ENCODE measurements around the gene IL11. TPM values are rescaled to one million over a fixed set of nuclear protein-coding genes. Genes with fewer than 3 reads are reported as not detected.

The IL11 gene
- total RNA-seq, 1 experiment from 2014 or later = 1.8 TPM

- no peak overlapping the region for H3K4me3 Mint-ChIP-seq
- no peaks in the 10 kb centered on the region for H3K9me3 Mint-ChIP-seq
- DNase-seq (ENCODE audit: low spot score) (no peak), ATAC-seq (no peak)
- POLR2A ChIA-PET = no interaction called here
- CTCF ChIA-PET = interaction anchor here (0.6 to 1.7 kb wide), 3 partner anchors 19 to 72 kb away, joined by 3 to 6 read pairs (median 3); no protein-coding TSS in a partner anchor
- peaks cover 47% of the 10 kb centered on the region for H3K4me1 Mint-ChIP-seq
- H3K27ac Mint-ChIP-seq = peak overlapping the region; percentile 24; the same call in 1 of the 2 replicates
- TF ChIP-seq FOXP1 (CRISPR knock-in tag; IDR thresholded peaks at IDR 0.05; ENCODE audit: borderline replicate concordance) (no peak), SMAD3 (CRISPR knock-in tag; IDR thresholded peaks at IDR 0.05; ENCODE audit: borderline replicate concordance) (no peak), CBFB (CRISPR knock-in tag; IDR thresholded peaks at IDR 0.05; ENCODE audit: low read depth) (no peak), MXD4 (CRISPR knock-in tag; IDR thresholded peaks at IDR 0.05; ENCODE audit: borderline replicate concordance) (no peak), RELA (CRISPR knock-in tag; IDR thresholded peaks at IDR 0.05; ENCODE audit: borderline replicate concordance) (no peak), NFATC4 (CRISPR knock-in tag; IDR thresholded peaks at IDR 0.05) (no peak), PRRX2 (CRISPR knock-in tag; IDR thresholded peaks at IDR 0.05) (no peak), KAT7 (CRISPR knock-in tag; IDR thresholded peaks at IDR 0.05; ENCODE audit: borderline replicate concordance) (no peak), ZNF671 (CRISPR knock-in tag; IDR thresholded peaks at IDR 0.05) (no peak), ZNF121 (CRISPR knock-in tag; IDR thresholded peaks at IDR 0.05) (no peak), NR2C2 (CRISPR knock-in tag; IDR thresholded peaks at IDR 0.05) (no peak), ARID4B (CRISPR knock-in tag; IDR thresholded peaks at IDR 0.05; ENCODE audit: borderline replicate concordance) (no peak), JUN (CRISPR knock-in tag; IDR thresholded peaks at IDR 0.05) (no peak), NR1H2 (CRISPR knock-in tag; IDR thresholded peaks at IDR 0.05) (no peak), TEAD4 (CRISPR knock-in tag; IDR thresholded peaks at IDR 0.05) (no peak), GABPB1 (CRISPR knock-in tag; IDR thresholded peaks at IDR 0.05) (no peak)
- TF ChIP-seq, protein P1, sequence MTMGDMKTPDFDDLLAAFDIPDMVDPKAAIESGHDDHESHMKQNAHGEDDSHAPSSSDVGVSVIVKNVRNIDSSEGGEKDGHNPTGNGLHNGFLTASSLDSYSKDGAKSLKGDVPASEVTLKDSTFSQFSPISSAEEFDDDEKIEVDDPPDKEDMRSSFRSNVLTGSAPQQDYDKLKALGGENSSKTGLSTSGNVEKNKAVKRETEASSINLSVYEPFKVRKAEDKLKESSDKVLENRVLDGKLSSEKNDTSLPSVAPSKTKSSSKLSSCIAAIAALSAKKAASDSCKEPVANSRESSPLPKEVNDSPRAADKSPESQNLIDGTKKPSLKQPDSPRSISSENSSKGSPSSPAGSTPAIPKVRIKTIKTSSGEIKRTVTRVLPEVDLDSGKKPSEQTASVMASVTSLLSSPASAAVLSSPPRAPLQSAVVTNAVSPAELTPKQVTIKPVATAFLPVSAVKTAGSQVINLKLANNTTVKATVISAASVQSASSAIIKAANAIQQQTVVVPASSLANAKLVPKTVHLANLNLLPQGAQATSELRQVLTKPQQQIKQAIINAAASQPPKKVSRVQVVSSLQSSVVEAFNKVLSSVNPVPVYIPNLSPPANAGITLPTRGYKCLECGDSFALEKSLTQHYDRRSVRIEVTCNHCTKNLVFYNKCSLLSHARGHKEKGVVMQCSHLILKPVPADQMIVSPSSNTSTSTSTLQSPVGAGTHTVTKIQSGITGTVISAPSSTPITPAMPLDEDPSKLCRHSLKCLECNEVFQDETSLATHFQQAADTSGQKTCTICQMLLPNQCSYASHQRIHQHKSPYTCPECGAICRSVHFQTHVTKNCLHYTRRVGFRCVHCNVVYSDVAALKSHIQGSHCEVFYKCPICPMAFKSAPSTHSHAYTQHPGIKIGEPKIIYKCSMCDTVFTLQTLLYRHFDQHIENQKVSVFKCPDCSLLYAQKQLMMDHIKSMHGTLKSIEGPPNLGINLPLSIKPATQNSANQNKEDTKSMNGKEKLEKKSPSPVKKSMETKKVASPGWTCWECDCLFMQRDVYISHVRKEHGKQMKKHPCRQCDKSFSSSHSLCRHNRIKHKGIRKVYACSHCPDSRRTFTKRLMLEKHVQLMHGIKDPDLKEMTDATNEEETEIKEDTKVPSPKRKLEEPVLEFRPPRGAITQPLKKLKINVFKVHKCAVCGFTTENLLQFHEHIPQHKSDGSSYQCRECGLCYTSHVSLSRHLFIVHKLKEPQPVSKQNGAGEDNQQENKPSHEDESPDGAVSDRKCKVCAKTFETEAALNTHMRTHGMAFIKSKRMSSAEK (CRISPR knock-in tag; IDR thresholded peaks at IDR 0.05; ENCODE audit: borderline replicate concordance) = no peak
- H3K36me3 Mint-ChIP-seq = peaks cover 28% of the 10 kb centered on the region
- H3K27me3 Mint-ChIP-seq (ENCODE audit: low read depth) = peaks cover 8% of the 10 kb centered on the region
Measured at GRCh38 chr19:55345818-55346724, 24.2 kb downstream of the IL11 start.

All from WTC11 (cell line).